ENCODE data around the gene MAS1. TPM values are rescaled to one million over a fixed set of nuclear protein-coding genes. Genes with fewer than 3 reads are reported as not detected.
A peak's percentile ranks its signal among the peaks of the same experiment; 100 is the strongest.
"Not testable (repeated sequence)": the region's sequence is repeated elsewhere in the genome, so short reads cannot be mapped to it uniquely, and the experiment has no call there.

Gene MAS1
- total and polyA plus RNA-seq, 8 donors, result under 0.01 to 0.18 TPM; not detected in 6

DNA sequence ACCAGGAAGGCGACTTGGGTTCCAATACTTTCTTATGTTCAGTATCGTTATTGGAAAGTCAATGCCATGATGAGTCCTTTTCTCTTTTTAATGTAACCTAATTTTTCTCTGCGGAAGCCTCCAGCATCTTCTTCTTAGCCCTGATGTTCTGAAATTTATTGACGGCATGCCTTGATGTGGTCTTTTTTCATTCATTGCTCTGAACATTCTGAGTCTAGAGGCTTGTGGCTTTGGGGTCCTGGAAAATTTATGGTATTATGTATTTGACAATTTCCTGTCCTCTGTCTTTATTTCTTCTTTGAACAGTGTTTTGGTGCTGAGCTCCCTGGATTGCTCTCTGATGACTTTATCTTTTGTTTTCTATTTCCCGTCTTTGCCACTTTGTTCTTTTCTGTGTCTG lies 28.7 kb upstream of the MAS1 start:
- TF ChIP-seq, protein P1, sequence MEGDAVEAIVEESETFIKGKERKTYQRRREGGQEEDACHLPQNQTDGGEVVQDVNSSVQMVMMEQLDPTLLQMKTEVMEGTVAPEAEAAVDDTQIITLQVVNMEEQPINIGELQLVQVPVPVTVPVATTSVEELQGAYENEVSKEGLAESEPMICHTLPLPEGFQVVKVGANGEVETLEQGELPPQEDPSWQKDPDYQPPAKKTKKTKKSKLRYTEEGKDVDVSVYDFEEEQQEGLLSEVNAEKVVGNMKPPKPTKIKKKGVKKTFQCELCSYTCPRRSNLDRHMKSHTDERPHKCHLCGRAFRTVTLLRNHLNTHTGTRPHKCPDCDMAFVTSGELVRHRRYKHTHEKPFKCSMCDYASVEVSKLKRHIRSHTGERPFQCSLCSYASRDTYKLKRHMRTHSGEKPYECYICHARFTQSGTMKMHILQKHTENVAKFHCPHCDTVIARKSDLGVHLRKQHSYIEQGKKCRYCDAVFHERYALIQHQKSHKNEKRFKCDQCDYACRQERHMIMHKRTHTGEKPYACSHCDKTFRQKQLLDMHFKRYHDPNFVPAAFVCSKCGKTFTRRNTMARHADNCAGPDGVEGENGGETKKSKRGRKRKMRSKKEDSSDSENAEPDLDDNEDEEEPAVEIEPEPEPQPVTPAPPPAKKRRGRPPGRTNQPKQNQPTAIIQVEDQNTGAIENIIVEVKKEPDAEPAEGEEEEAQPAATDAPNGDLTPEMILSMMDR (IDR thresholded peaks at IDR 0.05), result no peak
- TF ChIP-seq POLR2A (IDR thresholded peaks at IDR 0.05) (no peak), EP300 (IDR thresholded peaks at IDR 0.05) (no peak), POLR2AphosphoS5 (IDR thresholded peaks at IDR 0.05) (no peak)
- Histone ChIP-seq H3K4me3 (no peak overlapping the region), H3K36me3 (no peaks in the 10 kb centered on the region), H3K27ac (no peak overlapping the region), H3K9me3 (no peaks in the 10 kb centered on the region), H3K27me3 (no peaks in the 10 kb centered on the region), H3K4me1 (no peaks in the 10 kb centered on the region)
- intact Hi-C loops (cut with DNase I; ENCODE audit: low total_unique reads), result no loop called here
- WGBS, 5 donors, result 73 to 83% (median 79%) methylated on average over 5 of the region's 5 CpGs
- no peak for DNase-seq

DNA sequence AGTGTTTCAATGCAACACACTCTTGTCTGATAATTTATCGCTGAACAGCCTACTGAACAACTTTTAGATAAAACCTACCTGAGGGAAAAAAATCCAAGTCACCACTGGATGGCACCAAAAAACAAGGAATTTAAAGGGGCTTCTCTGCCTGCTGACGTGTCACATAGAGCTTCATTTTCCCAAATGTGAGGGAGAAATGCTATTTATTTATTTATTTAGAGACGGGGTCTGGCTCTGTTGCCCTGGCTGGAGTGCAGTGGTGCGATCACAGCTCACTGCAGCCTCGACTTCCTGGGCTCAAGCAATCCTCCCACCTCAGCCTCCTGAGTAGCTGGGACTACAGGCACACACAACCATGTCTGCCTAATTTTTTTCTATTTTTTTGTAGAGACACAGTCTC lies 27.4 kb upstream of the MAS1 start:
- H3K4me3 ChIP-seq; H3K27me3 ChIP-seq; H3K27ac ChIP-seq; H3K4me1 ChIP-seq; H3K9me3 ChIP-seq; H3K36me3 ChIP-seq; intact Hi-C loops (cut with DNase I; ENCODE audit: low total_unique reads): not testable (repeated sequence)
- peak; percentile 40 to 85 for DNase-seq
- WGBS, 5 donors, result 17 to 27% (median 21%) methylated on average over 5 of the region's 5 CpGs
- TF ChIP-seq, protein P1 (IDR thresholded peaks at IDR 0.05), result peak in 4 of 7 experiments; percentile 30 to 61 (median 50)

DNA sequence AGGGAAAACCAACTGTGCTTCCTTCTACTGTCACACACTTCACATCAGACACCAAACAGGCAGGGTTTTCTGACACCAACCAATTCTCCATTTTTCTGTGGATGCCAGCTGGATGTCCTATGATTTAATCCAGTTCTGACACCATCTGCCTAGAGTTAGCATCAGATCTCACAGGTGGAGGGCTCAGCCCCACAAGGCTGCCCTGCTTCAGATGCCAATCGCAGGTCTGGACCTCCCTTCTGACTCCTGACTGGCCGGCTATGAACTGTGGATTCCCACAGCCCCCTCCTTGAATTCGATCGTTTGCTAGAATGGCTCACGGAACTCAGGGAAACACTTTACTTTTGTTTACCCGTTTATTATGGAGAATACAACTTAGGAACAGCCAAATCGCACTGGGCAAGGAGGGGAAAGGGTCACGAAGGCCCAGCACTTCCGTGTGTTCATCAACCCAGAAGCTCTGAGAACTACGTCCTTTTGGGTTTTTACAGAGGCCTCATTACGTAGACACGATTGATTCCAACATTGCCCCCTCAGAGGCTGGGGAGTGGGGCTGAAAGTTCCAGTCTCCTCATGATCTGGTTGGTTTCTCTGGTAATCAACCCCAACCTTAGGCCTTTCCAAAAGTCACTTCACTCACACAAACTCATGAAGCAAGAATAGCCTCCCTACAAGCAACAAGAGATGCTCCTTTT lies 25.4 kb upstream of the MAS1 start:
- DNase-seq, result no peak
- intact Hi-C loops (cut with DNase I; ENCODE audit: low total_unique reads), result no loop called here
- no peaks in the 10 kb centered on the region for H3K27me3 ChIP-seq
- WGBS, 5 donors, result 81 to 92% (median 90%) methylated on average over 12 of the region's 12 CpGs
- H3K36me3 ChIP-seq, result no peaks in the 10 kb centered on the region
- H3K9me3 ChIP-seq, result no peaks in the 10 kb centered on the region
- no peaks in the 10 kb centered on the region for H3K4me1 ChIP-seq
- TF ChIP-seq, protein P1 (IDR thresholded peaks at IDR 0.05), result no peak
- TF ChIP-seq POLR2A (IDR thresholded peaks at IDR 0.05), result no peak
- no peak overlapping the region for H3K4me3 ChIP-seq
- no peak overlapping the region for H3K27ac ChIP-seq

DNA sequence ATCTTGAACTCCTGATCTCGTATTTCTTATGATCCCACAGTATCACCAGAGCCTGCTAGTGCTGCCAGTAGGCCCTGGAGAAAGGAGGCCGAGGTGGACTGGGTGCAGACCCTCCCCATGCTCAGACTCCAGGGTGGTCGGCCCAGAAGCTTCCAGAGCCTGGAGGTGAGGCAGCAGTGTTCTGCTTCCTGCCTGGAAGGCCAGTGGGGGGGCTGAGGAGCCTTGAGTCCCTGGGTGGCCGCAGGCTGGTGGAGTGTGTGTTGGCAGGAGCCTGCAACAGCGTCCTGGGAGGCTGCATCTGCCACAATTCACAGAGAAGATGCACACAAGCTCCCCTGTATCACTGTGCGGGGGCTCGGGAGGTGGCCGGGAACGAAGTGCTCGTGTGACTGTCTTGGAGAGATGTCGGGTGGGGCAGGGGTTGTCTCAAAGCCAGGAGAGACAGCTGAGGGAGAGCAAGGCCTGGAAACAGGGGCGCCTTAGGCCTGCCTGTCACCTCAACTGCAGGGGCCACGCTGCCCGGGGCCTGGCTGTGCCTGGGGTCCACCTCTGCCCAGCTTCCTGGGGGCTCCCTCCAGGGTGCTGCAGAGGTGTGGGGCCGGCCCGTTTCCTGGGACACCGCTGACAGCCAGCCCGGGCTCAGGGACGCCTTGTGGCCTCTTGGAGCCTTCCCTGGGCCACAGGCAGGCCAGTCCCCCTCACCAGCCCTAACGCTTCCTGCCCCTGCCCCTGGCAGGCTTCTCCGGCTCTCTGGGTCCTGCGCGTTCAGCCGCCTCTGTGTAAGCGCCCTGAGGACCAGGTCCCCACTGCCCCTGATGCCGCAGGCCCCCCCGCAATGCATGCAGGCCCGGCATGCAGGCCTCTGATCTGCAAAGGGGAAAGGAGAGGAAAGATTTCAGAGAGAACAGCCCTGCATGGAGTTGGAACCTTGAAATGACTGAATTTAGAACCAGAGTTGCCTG lies 24.2 kb upstream of the MAS1 start:
- no peak for DNase-seq
- no peaks in the 10 kb centered on the region for H3K4me1 ChIP-seq
- no peaks in the 10 kb centered on the region for H3K27me3 ChIP-seq
- intact Hi-C loops (cut with DNase I; ENCODE audit: low total_unique reads), result no loop called here
- H3K4me3 ChIP-seq, result no peak overlapping the region
- no peaks in the 10 kb centered on the region for H3K36me3 ChIP-seq
- H3K9me3 ChIP-seq, result no peaks in the 10 kb centered on the region
- TF ChIP-seq POLR2A (IDR thresholded peaks at IDR 0.05), result no peak
- no peak for TF ChIP-seq POLR2AphosphoS5 (IDR thresholded peaks at IDR 0.05)
- TF ChIP-seq EP300 (IDR thresholded peaks at IDR 0.05), result no peak
- TF ChIP-seq, protein P1 (IDR thresholded peaks at IDR 0.05), result no peak
- WGBS, 5 donors, result 88 to 91% (median 90%) methylated on average over 23 to 28 of the region's 28 CpGs
- H3K27ac ChIP-seq, result no peak overlapping the region
